ENCODE measurements around the gene MGMT. TPM values are rescaled to one million over a fixed set of nuclear protein-coding genes. Genes with fewer than 3 reads are reported as not detected.

MGMT gene
- total RNA-seq, 6 experiments from 2014 or later, result 8.9 to 18.0 (median 10.0) TPM

- DNase-seq, result no peak
- H3K27ac Mint-ChIP-seq, result no peak overlapping the region
- peaks cover 69% of the 10 kb centered on the region for H3K9me3 Mint-ChIP-seq
- peaks cover 3% of the 10 kb centered on the region for H3K27me3 Mint-ChIP-seq (ENCODE audit: insufficient read depth)
- no peak overlapping the region for H3K4me3 Mint-ChIP-seq
- TF ChIP-seq CTCF (IDR thresholded peaks at IDR 0.05), result no peak
- H3K4me1 Mint-ChIP-seq (ENCODE audit: low read depth), result no peaks in the 10 kb centered on the region
- peaks cover 7% of the 10 kb centered on the region; the same call in 1 of the 2 replicates for H3K36me3 Mint-ChIP-seq (ENCODE audit: low read depth)
Measured at GRCh38 chr10:129788215-129788614, 321.2 kb downstream of the MGMT start.

GRCh38 chr10:129790715-129791446 is 323.8 kb downstream of the MGMT start:
- H3K27me3 Mint-ChIP-seq (ENCODE audit: insufficient read depth), result peaks cover 3% of the 10 kb centered on the region

GRCh38 chr10:129792141-129792540 is 325.1 kb downstream of the MGMT start:
- no peak overlapping the region for H3K27ac Mint-ChIP-seq
- peaks cover 3% of the 10 kb centered on the region for H3K27me3 Mint-ChIP-seq (ENCODE audit: insufficient read depth)
- no peak overlapping the region for H3K4me3 Mint-ChIP-seq
- peaks cover 5% of the 10 kb centered on the region; the same call in 1 of the 2 replicates for H3K36me3 Mint-ChIP-seq (ENCODE audit: low read depth)
- TF ChIP-seq CTCF (IDR thresholded peaks at IDR 0.05), result no peak
- no peaks in the 10 kb centered on the region for H3K4me1 Mint-ChIP-seq (ENCODE audit: low read depth)
- DNase-seq, result no peak
- peaks cover 74% of the 10 kb centered on the region for H3K9me3 Mint-ChIP-seq

More at GRCh38 chr10:129790715-129791446, 323.8 kb downstream of the MGMT start:
- no peak overlapping the region for H3K4me3 Mint-ChIP-seq
- no peaks in the 10 kb centered on the region for H3K4me1 Mint-ChIP-seq (ENCODE audit: low read depth)
- no peak for TF ChIP-seq CTCF (IDR thresholded peaks at IDR 0.05)
- peaks cover 5% of the 10 kb centered on the region; the same call in 1 of the 2 replicates for H3K36me3 Mint-ChIP-seq (ENCODE audit: low read depth)
- peaks cover 78% of the 10 kb centered on the region for H3K9me3 Mint-ChIP-seq
- no peak overlapping the region for H3K27ac Mint-ChIP-seq
- no peak for DNase-seq

- Mint-ChIP-seq H3K4me3 (no peak overlapping the region), H3K36me3 (ENCODE audit: low read depth) (peaks cover 5% of the 10 kb centered on the region; the same call in 1 of the 2 replicates), H3K27ac (no peak overlapping the region), H3K9me3 (peaks cover 67% of the 10 kb centered on the region), H3K4me1 (ENCODE audit: low read depth) (no peaks in the 10 kb centered on the region), H3K27me3 (ENCODE audit: insufficient read depth) (peaks cover 2% of the 10 kb centered on the region; the same call in 1 of the 2 replicates)
- TF ChIP-seq CTCF (IDR thresholded peaks at IDR 0.05), result no peak
- DNase-seq, result no peak
Measured at GRCh38 chr10:129792864-129793263, 325.8 kb downstream of the MGMT start.

GRCh38 chr10:129793479-129793878 is 326.4 kb downstream of the MGMT start:
- Mint-ChIP-seq H3K27ac (no peak overlapping the region), H3K27me3 (ENCODE audit: insufficient read depth) (peaks cover 2% of the 10 kb centered on the region; the same call in 1 of the 2 replicates), H3K4me3 (no peak overlapping the region), H3K36me3 (ENCODE audit: low read depth) (peaks cover 5% of the 10 kb centered on the region; the same call in 1 of the 2 replicates), H3K4me1 (ENCODE audit: low read depth) (no peaks in the 10 kb centered on the region), H3K9me3 (peaks cover 67% of the 10 kb centered on the region)
- no peak for TF ChIP-seq CTCF (IDR thresholded peaks at IDR 0.05)
- DNase-seq, result no peak

All from HFFc6 (cell line).